Psoas muscle (tissue), 8 donors: ENCODE data around the gene CT55. TPM values are rescaled to one million over a fixed set of nuclear protein-coding genes. Genes with fewer than 3 reads are reported as not detected.

Experiments
- ATAC-seq, 4 donors: fragments of 200-7000 bp; cut with Tn5 transposase; one replicate each; pipeline ENCODE4 v1.9.1; 2020; ENCODE audit warnings: moderate library complexity in 3 of 4, mild to moderate bottlenecking in 2 of 4
- DNase-seq, 2 donors: peaks; one replicate each; pipeline ENCODE4 v3.0.0-alpha.2; 2020
- H3K27ac ChIP-seq: fragments of 200-600 bp; one replicate; pipeline ENCODE4 v1.8.0; 2022
- H3K27me3 ChIP-seq, 3 donors: fragments of 200-600 bp in 1 of 3; one replicate each; pipeline versions ENCODE4 v1.6.1 to v1.8.0; 2013 to 2022; ENCODE audit warnings: low read length in 2 of 3, mild to moderate bottlenecking in 2 of 3, moderate library complexity in 1 of 3; ENCODE audit not compliant: insufficient read depth in 3 of 3
- H3K36me3 ChIP-seq, 2 donors: fragments of 200-600 bp in 1 of 2; one replicate each; pipeline versions ENCODE4 v1.6.1 to v1.8.0; 2013 to 2022; ENCODE audit warnings: low read depth in 1 of 2, mild to moderate bottlenecking in 1 of 2, moderate library complexity in 1 of 2; ENCODE audit not compliant: insufficient read depth in 1 of 2
- H3K4me1 ChIP-seq: fragments of 200-600 bp; one replicate; pipeline ENCODE4 v1.8.0; 2022
- H3K4me3 ChIP-seq: fragments of 200-600 bp; one replicate; pipeline ENCODE4 v1.8.0; 2022; ENCODE audit warnings: mild to moderate bottlenecking
- H3K9me3 ChIP-seq: fragments of 200-600 bp; one replicate; pipeline ENCODE4 v1.8.0; 2022
- WGBS, 3 donors: extraction: QIAGEN DNeasy Blood & Tissue Kit; methylation state at CpG; one replicate each; pipeline versions ENCODE4 v1.1.6 to v1.1.7; 2013; 5-methylcytosine and 5-hydroxymethylcytosine counted together
- intact Hi-C, 2 donors: fragments of 100-400 bp; cut with DNase I; formaldehyde crosslinking; loops; one replicate each; pipeline versions ENCODE4 v1.11.0 to v1.14.2; 2022
- polyA plus RNA-seq, 3 donors: library from polyadenylated mRNA; stranded (reverse); fragments of 200-250 nt; gene quantifications; one replicate each; pipeline ENCODE4 v1.2.3, GENCODE V29; 2013
- total RNA-seq, 4 donors: library from RNA; stranded (reverse); fragmentation: NEBNext Ultra II Directional in 2 of 4; extraction: Animal tissue kit (Norgen Biotek cat#: 25700) in 2 of 4; gene quantifications; one replicate each; pipeline versions ENCODE4 v1.2.1 to v1.2.4, GENCODE V29; 2021 to 2023
- TF ChIP-seq, protein P1 (sequence below): fragments of 200-600 bp; IDR thresholded peaks from one replicate; pipeline ENCODE4 v1.8.0; 2022; ENCODE audit warnings: antibody characterized with exemption
- donor health status: healthy with polysubstance abuse.
- donor health status: DM: no; HTN: no; CAD: no; lungs with moderate emphysema.
- donor health status: Bipolar disorder and iron deficiency.
- donor health status: healthy.
- donor health status: DM: yes; HTN: yes; CAD: no.
- donor health status: DM: no; HTN: no; CAD: no.
- donor health status: DM: no; HTN: no; CAD: no.
- donor health status: DM: yes; HTN: yes; CAD: no.

Gene CT55
- total and polyA plus RNA-seq, 7 donors, result not detected

DNA sequence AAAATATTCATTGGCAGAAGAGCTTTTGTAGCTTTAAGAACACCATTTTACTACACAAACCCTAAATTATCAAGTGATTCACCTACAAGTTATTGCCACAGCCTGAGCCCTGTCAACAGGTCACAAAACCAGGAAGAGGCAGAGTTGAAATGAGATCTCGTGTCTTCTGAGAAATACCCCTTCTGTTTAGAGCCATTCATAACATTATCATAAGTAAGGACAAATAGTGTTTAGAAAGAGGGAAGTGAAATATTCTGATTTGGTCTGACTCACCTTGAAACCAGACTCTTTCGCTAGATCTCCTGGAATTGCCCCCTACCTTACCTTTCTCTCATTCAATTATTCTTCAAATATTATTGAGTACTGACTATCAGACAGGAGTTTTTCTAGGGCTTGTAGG, 56.8 kb downstream of the CT55 start:
- 69 to 73% (median 72%) methylated on average over 2 of the region's 2 CpGs for WGBS, 3 donors
- Histone ChIP-seq H3K36me3 (no peaks in the 10 kb centered on the region), H3K27ac (no peak overlapping the region), H3K4me1 (no peaks in the 10 kb centered on the region), H3K4me3 (no peak overlapping the region), H3K27me3 (peaks cover 0 to 6% (median 0%) of the 10 kb centered on the region in 3 donors), H3K9me3 (no peaks in the 10 kb centered on the region)
- no peak for DNase-seq
- ATAC-seq, result no peak
- TF ChIP-seq, protein P1, sequence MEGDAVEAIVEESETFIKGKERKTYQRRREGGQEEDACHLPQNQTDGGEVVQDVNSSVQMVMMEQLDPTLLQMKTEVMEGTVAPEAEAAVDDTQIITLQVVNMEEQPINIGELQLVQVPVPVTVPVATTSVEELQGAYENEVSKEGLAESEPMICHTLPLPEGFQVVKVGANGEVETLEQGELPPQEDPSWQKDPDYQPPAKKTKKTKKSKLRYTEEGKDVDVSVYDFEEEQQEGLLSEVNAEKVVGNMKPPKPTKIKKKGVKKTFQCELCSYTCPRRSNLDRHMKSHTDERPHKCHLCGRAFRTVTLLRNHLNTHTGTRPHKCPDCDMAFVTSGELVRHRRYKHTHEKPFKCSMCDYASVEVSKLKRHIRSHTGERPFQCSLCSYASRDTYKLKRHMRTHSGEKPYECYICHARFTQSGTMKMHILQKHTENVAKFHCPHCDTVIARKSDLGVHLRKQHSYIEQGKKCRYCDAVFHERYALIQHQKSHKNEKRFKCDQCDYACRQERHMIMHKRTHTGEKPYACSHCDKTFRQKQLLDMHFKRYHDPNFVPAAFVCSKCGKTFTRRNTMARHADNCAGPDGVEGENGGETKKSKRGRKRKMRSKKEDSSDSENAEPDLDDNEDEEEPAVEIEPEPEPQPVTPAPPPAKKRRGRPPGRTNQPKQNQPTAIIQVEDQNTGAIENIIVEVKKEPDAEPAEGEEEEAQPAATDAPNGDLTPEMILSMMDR, result no peak
- intact Hi-C loops, result no loop called here

DNA sequence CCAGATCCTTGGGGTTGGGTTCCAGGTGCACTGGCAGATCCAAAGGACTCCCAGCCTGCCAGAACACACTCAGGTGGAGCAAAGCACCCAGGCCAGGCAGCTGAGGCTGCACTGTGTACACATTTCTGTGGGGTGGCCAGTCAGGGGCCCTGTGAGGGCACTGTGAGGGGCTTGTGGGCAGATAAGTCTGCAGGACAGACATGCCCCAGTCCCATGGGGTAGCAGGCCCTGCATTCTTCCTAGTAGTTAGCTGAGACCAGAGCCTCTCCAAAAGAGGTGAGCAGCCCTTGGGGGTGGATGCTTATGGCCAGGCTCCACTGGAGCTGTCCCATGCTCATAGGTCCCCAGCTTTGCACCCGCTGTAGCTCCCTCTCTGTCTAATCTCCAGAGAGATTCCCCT, 58.5 kb downstream of the CT55 start:
- Histone ChIP-seq H3K4me3 (no peak overlapping the region), H3K4me1 (no peaks in the 10 kb centered on the region), H3K9me3 (no peaks in the 10 kb centered on the region), H3K27ac (no peak overlapping the region), H3K27me3 (peaks cover 0 to 12% (median 0%) of the 10 kb centered on the region in 3 donors), H3K36me3 (no peaks in the 10 kb centered on the region)
- TF ChIP-seq, protein P1, result no peak
- ATAC-seq, result no peak
- peak in 1 of 2 donors; percentile 30 for DNase-seq
- WGBS, 3 donors, result 80 to 83% methylated on average over 1 of the region's 1 CpG; no CpG with 5 or more reads in 1 of the 3 donors
- intact Hi-C loops, result no loop called here

DNA sequence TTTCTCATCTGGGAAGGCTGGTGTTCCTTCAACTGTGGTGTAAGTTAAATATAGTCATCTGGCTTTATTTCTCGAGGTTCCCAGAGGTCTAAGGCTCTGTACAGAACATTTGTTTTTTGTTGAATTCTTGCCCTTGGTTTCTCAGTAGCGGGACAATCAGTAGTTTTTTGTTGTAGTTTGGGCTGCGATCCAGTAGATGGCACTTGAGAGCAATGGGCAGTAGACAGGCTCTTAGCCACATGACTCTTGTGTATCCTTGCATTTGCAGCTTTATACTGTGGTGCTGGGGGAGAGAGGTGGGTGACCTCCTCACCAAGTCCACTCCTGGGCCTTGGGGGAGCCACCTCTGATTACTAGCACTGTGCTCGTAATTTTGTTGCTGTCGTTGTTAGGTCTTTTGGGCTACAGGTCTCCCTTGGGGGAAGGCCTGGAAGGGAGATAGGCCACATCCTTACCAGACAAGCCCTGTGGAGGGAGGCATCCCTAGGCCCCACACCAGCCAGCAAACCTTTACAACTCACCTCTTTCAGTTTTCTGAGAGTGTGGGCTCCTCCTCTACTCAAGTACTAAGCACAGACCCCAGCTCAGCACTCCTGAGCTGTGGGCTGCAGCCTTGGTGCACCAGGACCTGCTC, 59.0 kb downstream of the CT55 start:
- ATAC-seq (peak in 2 of 4 donors; percentile 47 to 48), DNase-seq (no peak)
- Histone ChIP-seq H3K4me3 (no peak overlapping the region), H3K4me1 (no peaks in the 10 kb centered on the region), H3K27ac (no peak overlapping the region), H3K9me3 (no peaks in the 10 kb centered on the region), H3K27me3 (peaks cover 0 to 12% (median 0%) of the 10 kb centered on the region in 3 donors), H3K36me3 (no peaks in the 10 kb centered on the region)
- 15 to 29% (median 17%) methylated on average over 4 to 5 of the region's 5 CpGs for WGBS, 3 donors
- TF ChIP-seq, protein P1, result peak; percentile 43
- intact Hi-C loops, result no loop called here

DNA sequence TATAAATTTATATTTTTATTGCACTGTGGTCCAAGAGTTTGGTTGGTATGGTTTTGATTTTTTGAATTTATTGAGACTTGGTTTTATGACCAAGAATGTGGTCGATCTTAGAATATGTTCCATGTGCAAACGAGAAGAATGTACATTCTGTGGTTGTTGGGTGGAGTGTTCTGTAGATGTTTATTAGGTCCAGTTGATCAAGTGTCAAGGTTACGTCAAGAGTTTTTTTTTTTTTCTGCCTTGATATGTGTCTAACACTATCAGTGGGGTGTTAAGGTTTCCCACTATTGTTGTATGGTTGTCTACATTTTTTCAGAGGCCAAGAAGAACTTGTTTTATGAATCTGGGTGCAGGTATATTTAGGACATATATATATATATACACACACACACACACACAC, 61.6 kb downstream of the CT55 start:
- intact Hi-C loops, result no loop called here
- ATAC-seq, result no peak
- no peaks in the 10 kb centered on the region for H3K4me1 ChIP-seq
- no peaks in the 10 kb centered on the region for H3K9me3 ChIP-seq
- H3K36me3 ChIP-seq, result no peaks in the 10 kb centered on the region
- H3K27ac ChIP-seq, result no peak overlapping the region
- TF ChIP-seq, protein P1, result no peak
- peaks cover 0 to 17% (median 0%) of the 10 kb centered on the region in 3 donors for H3K27me3 ChIP-seq
- H3K4me3 ChIP-seq, result no peak overlapping the region
- WGBS, 3 donors, result 74 to 86% (median 82%) methylated on average over 3 of the region's 3 CpGs
- DNase-seq, result no peak

Other genes starting within 250 kb of the CT55 start
- gene SMIM10, start 180.4 kb downstream of the CT55 start, total RNA-seq, result 1 to 10 TPM; 1.6 to 2.1 (median 2.0) TPM
- 1 to 10 TPM; 1.7 to 2.7 (median 2.6) TPM for gene SMIM10, start 180.4 kb downstream of the CT55 start, polyA plus RNA-seq
- 10 to 100 TPM in 2 of 4 donors, 1 to 10 TPM in 2; 6.9 to 12.6 (median 11.1) TPM for gene RTL8B, start 148.9 kb downstream of the CT55 start, total RNA-seq
- 1 to 10 TPM; 5.2 to 6.3 (median 5.6) TPM for gene RTL8B, start 148.9 kb downstream of the CT55 start, polyA plus RNA-seq
- 100 to 1,000 TPM in 3 of 4 donors, 10 to 100 TPM in 1; 97.4 to 230 (median 149) TPM for gene RTL8C, start 139.0 kb downstream of the CT55 start, total RNA-seq
- 100 to 1,000 TPM in 2 of 3 donors, 10 to 100 TPM in 1; 45.0 to 156 (median 102) TPM for gene RTL8C, start 139.0 kb downstream of the CT55 start, polyA plus RNA-seq
- gene RTL8A, start 119.3 kb downstream of the CT55 start, total RNA-seq, result 10 to 100 TPM; 12.1 to 16.3 (median 15.6) TPM
- 10 to 100 TPM; 27.0 to 60.0 (median 30.2) TPM for gene RTL8A, start 119.3 kb downstream of the CT55 start, polyA plus RNA-seq
- gene SMIM10L2B, start 72.7 kb downstream of the CT55 start, total RNA-seq, result 1 to 10 TPM in 1 of 4 donors, under 1 TPM in 3; 0.42 to 1.5 (median 0.55) TPM
- under 1 TPM; 0.22 to 0.31 (median 0.24) TPM for gene SMIM10L2B, start 72.7 kb downstream of the CT55 start, polyA plus RNA-seq
- not detected for gene ETDB, start 50.9 kb downstream of the CT55 start, total RNA-seq
- gene ETDB, start 50.9 kb downstream of the CT55 start, polyA plus RNA-seq, result not detected
- not detected for gene ETDA, start 80.7 kb upstream of the CT55 start, total RNA-seq
- gene ETDA, start 80.7 kb upstream of the CT55 start, polyA plus RNA-seq, result not detected
- gene ETDC, start 138.1 kb upstream of the CT55 start, total RNA-seq, result not detected
- gene ETDC, start 138.1 kb upstream of the CT55 start, polyA plus RNA-seq, result not detected
- gene ZNF75D, start 172.7 kb upstream of the CT55 start, total RNA-seq, result 1 to 10 TPM; 2.9 to 4.4 (median 3.7) TPM
- 1 to 10 TPM; 2.3 to 5.6 (median 3.1) TPM for gene ZNF75D, start 172.7 kb upstream of the CT55 start, polyA plus RNA-seq
- gene ZNF449, start 173.4 kb upstream of the CT55 start, total RNA-seq, result 1 to 10 TPM; 2.4 to 6.7 (median 3.9) TPM
- 1 to 10 TPM; 2.2 to 3.2 (median 2.3) TPM for gene ZNF449, start 173.4 kb upstream of the CT55 start, polyA plus RNA-seq